HS-5 (cell line): ENCODE results near the gene SLC4A7.
"Not testable (repeated sequence)": the region's sequence is repeated elsewhere in the genome, so short reads cannot be mapped to it uniquely, and the experiment has no call there.

Source experiments
- DNase-seq: peaks from one replicate; pipeline ENCODE4 v3.0.0-alpha.2; 2012; ENCODE audit warnings: low read depth

SLC4A7 gene

DNA sequence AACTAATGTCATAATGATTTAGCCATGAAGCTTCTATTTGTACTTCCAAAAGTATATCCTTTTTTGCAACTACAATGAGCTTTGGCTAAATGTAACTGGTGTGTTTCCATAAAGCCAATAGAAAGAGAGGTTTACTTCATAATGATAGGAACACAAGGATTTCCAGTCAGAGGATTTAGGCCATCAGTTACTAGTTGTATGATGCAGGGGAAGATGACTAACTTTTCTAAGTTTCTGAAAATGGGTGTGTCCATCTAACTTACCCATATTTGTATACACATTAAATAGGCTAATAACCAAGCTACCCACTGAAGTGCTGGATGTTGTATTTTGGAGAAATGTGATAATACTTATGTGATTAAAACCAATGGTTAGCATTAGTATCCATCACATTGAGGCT lies 55.7 kb downstream of the SLC4A7 start:
- DNase-seq, result no peak

DNA sequence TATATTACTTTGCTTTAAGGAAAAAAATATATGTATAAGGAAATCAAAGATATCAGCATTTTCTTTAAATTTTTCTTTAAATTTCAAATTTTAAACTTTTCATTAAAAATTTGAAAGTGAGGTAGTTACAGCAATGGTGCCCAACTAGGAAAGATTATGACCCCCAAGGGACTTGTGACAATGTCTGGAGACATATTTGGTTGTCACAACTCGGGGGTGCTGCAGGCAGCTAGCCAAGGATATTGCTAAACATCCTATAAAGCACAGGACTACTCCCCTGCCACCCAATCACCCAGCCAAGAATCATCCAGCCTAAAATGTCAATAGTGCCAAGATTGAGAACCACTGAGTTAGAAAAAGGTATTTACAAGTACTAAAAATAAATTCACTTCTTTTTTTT lies 57.3 kb downstream of the SLC4A7 start:
- DNase-seq, result no peak

GRCh38 chr3:27425896-27426565 lies 58.2 kb downstream of the SLC4A7 start:
- DNase-seq, result no peak

GRCh38 chr3:27424812-27425521 lies 59.2 kb downstream of the SLC4A7 start:
- not testable (repeated sequence) for DNase-seq

DNA sequence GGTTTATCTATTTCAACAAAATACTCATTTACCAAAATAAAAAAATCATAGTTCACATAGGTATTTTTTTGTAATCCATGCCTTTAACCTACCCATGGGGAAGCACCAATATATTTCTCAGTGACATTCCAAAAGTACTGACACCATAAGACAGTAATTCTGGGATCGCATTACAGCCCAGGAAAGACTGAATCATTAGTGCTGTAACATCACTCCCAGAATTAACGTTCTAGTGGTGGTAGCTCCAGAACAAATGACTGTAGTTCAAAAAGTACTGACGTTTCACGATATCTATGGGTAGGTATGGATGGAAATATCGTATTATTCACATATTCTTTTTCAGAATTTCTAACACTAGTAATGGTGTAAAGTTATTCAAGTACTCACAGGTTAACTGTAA lies 60.7 kb downstream of the SLC4A7 start:
- peak; percentile 34 for DNase-seq

DNA sequence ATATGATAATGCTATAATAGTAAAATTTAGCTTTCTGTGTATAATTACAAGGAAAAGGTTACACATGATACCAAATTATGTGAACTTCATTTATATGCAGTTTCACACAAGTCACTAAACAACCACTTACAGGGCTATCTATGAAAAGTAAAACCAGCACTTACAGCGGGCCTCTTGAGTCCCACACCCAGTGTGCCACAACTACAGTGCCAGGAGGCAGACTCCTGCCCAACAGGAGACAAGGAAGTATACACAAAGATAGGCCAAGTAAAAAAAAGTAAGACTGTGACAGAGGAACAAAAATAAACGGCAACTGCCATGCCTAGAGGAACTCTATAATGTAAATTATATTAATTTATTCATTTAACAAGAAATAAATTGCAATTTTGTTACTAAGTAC lies 61.6 kb downstream of the SLC4A7 start:
- no peak for DNase-seq

DNA sequence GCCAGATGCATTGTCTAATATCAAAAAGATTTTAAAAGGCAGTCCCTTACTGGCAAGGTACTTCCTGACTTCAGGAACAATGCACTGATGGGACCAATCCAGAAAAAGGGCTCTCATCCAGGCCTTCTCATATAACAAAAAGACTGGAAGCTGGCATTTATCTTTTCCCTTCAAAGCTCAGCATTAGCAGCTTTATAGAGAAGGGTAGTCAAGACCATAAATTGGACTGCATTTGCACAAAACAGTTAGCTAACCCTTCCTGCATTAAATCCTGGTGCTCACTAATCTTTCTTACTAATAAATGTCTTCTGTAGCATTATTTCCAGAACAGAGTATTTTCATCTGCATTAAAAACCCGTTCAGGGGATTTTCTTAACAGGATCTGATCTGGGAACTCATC lies 69.0 kb downstream of the SLC4A7 start:
- DNase-seq, result no peak

- no peak for DNase-seq
These were observed 91.1 kb downstream of the SLC4A7 start for GRCh38 chr3:27392950-27393679.

- not testable (repeated sequence) for DNase-seq
These were observed 91.8 kb downstream of the SLC4A7 start for GRCh38 chr3:27392414-27392813.

DNA sequence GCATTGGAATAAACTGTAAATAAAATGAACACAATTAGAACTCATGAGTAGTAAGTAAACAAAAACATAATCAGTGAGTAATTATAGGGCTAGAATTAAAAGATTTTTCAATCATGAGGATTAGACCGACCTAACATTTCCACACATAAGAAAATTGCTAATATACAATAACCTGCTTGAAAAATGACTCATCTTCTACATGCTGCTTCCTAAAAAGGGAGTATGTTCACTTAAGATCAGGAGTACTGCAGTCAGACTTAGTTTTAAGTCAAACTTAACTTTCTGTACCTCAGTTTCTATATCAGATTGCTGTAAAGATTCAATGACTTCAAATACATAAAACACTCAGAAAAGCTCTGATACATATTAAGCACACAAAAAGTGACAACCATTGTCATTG lies 92.4 kb downstream of the SLC4A7 start:
- DNase-seq, result no peak

GRCh38 chr3:27387625-27388024 lies 96.6 kb downstream of the SLC4A7 start:
- DNase-seq, result no peak

GRCh38 chr3:27385504-27385903 lies 98.7 kb downstream of the SLC4A7 start:
- DNase-seq, result no peak

GRCh38 chr3:27384191-27384590 lies 100.0 kb downstream of the SLC4A7 start:
- no peak for DNase-seq

DNA sequence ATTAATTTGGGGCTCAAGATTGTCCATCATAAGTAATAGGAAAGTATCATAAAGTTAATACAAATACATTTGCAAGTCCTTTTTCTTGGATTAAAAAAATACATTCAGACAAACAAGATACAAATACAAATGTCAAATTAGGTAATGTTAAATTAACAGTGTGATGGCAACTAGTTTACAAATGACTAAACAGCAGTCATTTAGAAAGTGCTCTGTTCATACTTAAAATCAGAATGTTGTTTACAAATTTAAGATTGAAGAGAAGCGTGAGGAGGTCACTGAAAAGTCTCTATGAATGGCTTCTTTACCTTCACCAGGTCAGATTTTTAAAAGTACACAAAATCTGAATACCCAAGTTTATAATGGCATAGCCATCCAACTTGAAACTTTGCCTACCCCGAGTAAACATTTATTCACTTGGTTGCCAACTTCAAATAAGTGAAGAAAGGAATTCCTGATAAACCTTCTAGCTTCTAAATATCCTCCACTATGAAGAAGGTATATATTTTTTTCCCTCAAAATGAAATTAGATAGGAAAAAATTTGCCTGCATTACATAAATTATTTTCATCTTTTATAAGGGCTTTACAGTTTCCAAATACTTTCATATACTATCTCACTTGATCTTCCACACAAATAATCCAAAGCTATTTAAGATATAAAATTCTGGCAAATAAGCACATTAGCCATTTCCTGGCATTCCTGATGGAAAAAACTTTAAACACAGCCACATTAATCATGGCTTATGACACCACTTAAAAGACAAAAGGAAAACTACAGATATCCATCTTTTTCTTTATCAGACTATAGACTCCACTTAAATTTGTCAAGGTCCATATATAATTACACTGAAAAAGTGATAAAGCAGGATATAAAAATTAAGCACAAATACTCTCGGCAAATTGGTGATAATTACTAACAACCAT lies 103.5 kb downstream of the SLC4A7 start:
- DNase-seq, result no peak

GRCh38 chr3:27378331-27378730 lies 105.9 kb downstream of the SLC4A7 start:
- DNase-seq, result no peak

DNA sequence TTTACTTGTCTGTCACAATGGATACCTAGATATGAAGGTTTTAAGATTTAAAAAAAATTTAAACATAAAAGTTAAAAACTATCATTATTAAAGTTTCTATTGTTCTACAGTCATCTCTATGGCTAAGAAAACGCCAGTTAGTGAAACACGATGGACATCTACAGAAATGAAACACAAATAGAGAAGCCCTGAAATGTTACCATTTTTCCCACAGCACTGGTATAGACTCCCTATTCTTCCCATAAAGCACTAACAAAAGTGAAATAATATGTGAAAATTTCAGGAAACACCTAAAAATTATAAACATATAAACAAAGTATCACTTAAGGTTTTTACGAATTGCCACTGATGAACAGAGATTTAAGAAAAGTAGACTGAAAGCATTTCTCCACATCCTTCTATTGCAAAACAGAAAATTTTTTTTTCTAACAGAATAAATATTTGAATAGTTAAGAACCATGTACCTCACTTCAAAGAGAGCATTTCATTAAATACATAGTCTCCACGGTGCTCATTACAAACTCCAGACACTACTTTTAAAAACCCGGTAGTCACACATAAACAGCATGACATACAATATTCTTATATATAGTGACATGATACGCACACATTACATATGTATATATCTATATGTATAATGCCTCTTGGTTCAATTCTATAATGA lies 107.9 kb downstream of the SLC4A7 start:
- no peak for DNase-seq

DNA sequence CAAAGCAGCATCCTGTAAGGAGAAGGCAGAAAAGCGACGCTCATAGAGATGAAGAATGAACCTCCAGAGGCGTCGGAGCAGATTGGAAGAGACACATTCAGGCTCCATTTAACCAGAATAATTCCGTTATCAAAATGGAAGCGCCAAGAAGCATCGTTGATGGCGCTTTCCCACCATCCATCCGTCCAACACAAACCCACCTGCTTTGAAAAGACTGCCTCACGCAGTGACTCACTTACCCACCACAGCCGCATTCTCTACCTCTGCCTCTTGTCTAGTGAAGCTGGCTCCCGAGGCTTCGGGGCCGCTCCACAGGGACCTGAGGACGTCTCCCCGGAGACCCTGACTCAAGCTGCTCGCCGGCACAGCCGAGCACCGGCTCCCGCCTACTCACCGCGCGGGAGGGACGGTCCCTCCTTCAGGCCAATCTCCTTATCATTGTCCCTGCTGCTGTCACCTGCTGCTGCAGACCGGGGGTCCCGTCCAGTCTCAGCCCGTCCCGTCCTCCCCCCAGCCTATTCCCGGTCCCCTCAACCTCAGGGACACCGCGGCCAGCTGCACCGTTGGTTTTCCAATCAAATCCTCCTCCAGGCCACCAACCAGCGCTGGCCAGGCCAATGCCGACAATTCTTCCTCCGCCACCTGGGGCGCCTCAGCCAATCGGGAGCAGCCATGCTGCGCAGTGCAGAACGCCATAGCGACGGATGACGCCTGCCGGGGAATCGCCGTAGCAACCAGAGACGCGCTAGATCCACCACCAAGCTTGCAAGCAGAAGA lies 115.2 kb downstream of the SLC4A7 start, which contains the start of gene NEK10:
Gene NEK10 (minus strand): TSS at position 553 of the 777 bp plus-strand sequence. CDS start 16,501 bp downstream, outside the sequence.
- DNase-seq, result no peak

DNA sequence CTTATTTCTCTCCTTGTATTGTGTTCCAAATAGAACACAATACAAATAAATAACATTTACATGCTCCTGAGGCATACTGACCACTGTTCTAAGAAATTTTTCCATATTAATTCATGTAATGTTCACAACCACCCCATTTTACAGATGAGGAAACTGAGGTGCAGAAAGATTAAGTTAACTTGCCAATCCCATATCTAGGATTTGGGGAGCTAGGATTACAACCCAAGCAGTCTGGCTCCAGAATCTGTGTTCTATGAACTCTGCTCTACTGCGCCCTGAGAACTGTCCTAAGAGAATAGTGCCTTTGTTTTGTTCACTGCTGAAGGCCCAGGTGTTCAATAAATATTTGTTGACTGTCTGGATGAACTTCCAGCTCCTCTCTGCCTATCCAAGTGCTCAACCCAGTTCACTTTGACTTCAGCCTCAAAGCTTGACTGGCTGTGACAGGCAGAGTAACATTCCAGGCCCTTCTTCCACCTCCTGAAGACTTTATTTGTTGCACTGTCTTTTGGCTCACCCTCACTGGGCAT lies 118.1 kb downstream of the SLC4A7 start:
- DNase-seq, result no peak

DNA sequence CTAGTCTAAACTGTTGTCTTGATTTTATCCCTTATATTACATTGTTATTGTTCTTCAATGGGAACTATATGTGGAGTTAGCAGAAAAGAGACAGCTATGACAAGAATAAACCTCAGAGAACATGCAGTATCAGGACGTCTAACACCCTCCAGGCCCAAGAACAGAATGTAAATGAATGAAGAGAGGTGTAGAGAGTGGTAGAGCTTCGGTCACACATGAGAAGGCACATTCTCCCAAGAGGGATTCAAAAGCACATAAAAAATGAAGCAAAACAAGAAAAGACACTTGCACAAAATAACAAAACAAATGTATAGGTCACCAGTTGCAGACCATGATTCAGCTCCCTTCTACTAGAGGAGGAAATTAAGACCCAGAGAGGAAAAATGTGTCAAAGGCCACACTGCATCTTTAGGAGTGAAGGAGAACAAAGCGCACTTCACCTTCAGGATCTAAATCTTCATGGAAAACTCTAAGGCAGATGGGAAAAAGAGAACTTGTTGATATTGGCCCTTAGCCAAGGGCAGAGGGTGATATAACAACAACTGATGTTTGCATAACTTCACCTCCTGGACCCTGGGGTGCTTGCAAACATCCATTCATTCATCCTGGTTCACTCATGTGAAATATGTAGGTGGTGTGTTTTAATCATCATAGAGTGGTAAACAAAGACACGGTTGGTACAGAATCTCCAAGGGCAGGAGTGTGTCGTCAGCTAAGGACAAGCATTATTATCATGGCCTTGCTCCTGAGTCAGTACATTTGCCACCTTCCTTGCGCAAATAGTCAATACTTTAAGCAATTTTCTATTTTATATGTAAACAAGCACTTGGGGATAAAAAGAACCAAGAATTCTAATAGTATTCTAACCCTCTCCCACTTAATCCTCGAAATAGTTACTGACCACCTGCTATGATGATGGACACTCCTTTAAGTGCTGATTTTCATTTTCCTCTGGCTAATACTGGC lies 123.8 kb downstream of the SLC4A7 start:
- DNase-seq, result no peak
